GM12892 (cell line): Measurements from ENCODE around the gene LENG1.
A peak's percentile ranks its signal among the peaks of the same experiment; 100 is the strongest.

ENCODE experiments used
- DNase-seq: peaks from one replicate; pipeline ENCODE4 v3.0.0; 2011; ENCODE audit not compliant: insufficient read length
- FAIRE-seq: peaks from 2 replicates; lab custom pipeline; 2011; peaks lifted over from hg19 to GRCh38; lab: Jason Lieb, UNC
- POLR2A ChIP-seq: IDR thresholded peaks from 2 replicates; pipeline ENCODE4 v1.6.1; 2011; ENCODE audit warnings: low read depth, low read length, control low read depth
- POLR2AphosphoS5 ChIP-seq: IDR thresholded peaks from 2 replicates; pipeline ENCODE4 v1.6.1; 2011; ENCODE audit warnings: low read depth, low read length, control low read depth
- TAF1 ChIP-seq: IDR thresholded peaks from 2 replicates; pipeline ENCODE4 v1.6.1; 2011; ENCODE audit warnings: low read depth, mild to moderate bottlenecking, control low read depth, low read length, borderline replicate concordance

The LENG1 gene

GRCh38 chr19:54129617-54129996 is 29.9 kb downstream of the LENG1 start:
- FAIRE-seq: no peak
- TF ChIP-seq POLR2A: no peak
- TF ChIP-seq TAF1: no peak
- TF ChIP-seq POLR2AphosphoS5: no peak
- no peak for DNase-seq

- DNase-seq: no peak
- no peak for TF ChIP-seq POLR2A
- TF ChIP-seq TAF1: no peak
- TF ChIP-seq POLR2AphosphoS5: no peak
- no peak for FAIRE-seq
These were observed 30.5 kb downstream of the LENG1 start for GRCh38 chr19:54128796-54129616.

GRCh38 chr19:54128441-54128725 is 31.1 kb downstream of the LENG1 start:
- DNase-seq (no peak), FAIRE-seq (no peak)
- no peak for TF ChIP-seq TAF1
- no peak for TF ChIP-seq POLR2A

- DNase-seq (no peak), FAIRE-seq (no peak)
- no peak for TF ChIP-seq POLR2A
- no peak for TF ChIP-seq TAF1
- TF ChIP-seq POLR2AphosphoS5: no peak
These were observed 31.7 kb downstream of the LENG1 start for GRCh38 chr19:54127688-54128440.

GRCh38 chr19:54125713-54126112 is 33.8 kb downstream of the LENG1 start:
- no peak for FAIRE-seq
- TF ChIP-seq TAF1 (no peak), POLR2A (no peak), POLR2AphosphoS5 (no peak)
- no peak for DNase-seq

GRCh38 chr19:54124393-54124792 is 35.1 kb downstream of the LENG1 start:
- TF ChIP-seq POLR2AphosphoS5: no peak
- TF ChIP-seq POLR2A: no peak
- no peak for TF ChIP-seq TAF1
- DNase-seq (no peak), FAIRE-seq (no peak)

GRCh38 chr19:54123682-54124081 is 35.8 kb downstream of the LENG1 start:
- no peak for DNase-seq
- FAIRE-seq: no peak
- no peak for TF ChIP-seq TAF1
- TF ChIP-seq POLR2A: no peak
- no peak for TF ChIP-seq POLR2AphosphoS5

- DNase-seq: no peak
- TF ChIP-seq POLR2A: no peak
- TF ChIP-seq TAF1: no peak
- TF ChIP-seq POLR2AphosphoS5: no peak
- FAIRE-seq: no peak
These were observed 38.3 kb downstream of the LENG1 start for GRCh38 chr19:54121259-54121658.

- peak; percentile 100 for FAIRE-seq
- peak; percentile 73 for TF ChIP-seq POLR2AphosphoS5
- peak; percentile 88 for TF ChIP-seq POLR2A
- TF ChIP-seq TAF1: peak; percentile 73; the same call in 1 of the 2 replicates
- DNase-seq: peak; percentile 95
These were observed 44.1 kb downstream of the LENG1 start, which contains the start of the genes PRPF31 and TFPT for GRCh38 chr19:54115109-54116063. PRPF31 (plus strand) TSS chr19:54115754; CDS start chr19:54118279, 2,525 bp downstream. TFPT (minus strand) TSS chr19:54115657; CDS start chr19:54115269, 388 bp downstream.

- FAIRE-seq (peak; percentile 92), DNase-seq (no peak)
- TF ChIP-seq TAF1 (no peak), POLR2AphosphoS5 (no peak; the same call in 1 of the 2 replicates), POLR2A (peak; percentile 33; the same call in 1 of the 2 replicates)
These were observed 45.0 kb downstream of the LENG1 start for GRCh38 chr19:54114340-54115108.

GRCh38 chr19:54109651-54110050 is 49.9 kb downstream of the LENG1 start:
- FAIRE-seq (no peak), DNase-seq (no peak)
- TF ChIP-seq POLR2A (no peak), TAF1 (no peak), POLR2AphosphoS5 (no peak)
